ENCODE results near the gene TSNAX.

The TSNAX gene

DNA sequence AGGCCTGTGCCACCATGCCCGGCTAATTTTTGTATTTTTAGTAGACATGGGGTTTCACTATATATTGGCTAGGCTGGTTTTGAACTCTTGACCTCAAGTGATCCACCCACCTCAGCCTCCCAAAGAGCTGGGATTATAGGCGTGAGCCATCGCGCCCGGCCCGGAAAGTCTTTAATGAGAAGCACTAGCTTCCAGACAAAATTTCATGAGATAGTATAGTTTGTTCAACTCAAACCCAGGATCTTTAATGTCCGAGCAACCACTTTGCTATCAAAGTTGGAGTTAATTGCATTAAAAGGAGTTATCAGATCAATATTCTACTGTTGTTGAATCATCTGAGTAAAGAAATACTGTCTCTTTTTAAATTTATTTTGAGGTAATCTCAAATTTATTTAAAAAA, 4.8 kb downstream of the TSNAX start:
- H3K27ac ChIP-seq = no peak overlapping the region
- TF ChIP-seq, protein P1, sequence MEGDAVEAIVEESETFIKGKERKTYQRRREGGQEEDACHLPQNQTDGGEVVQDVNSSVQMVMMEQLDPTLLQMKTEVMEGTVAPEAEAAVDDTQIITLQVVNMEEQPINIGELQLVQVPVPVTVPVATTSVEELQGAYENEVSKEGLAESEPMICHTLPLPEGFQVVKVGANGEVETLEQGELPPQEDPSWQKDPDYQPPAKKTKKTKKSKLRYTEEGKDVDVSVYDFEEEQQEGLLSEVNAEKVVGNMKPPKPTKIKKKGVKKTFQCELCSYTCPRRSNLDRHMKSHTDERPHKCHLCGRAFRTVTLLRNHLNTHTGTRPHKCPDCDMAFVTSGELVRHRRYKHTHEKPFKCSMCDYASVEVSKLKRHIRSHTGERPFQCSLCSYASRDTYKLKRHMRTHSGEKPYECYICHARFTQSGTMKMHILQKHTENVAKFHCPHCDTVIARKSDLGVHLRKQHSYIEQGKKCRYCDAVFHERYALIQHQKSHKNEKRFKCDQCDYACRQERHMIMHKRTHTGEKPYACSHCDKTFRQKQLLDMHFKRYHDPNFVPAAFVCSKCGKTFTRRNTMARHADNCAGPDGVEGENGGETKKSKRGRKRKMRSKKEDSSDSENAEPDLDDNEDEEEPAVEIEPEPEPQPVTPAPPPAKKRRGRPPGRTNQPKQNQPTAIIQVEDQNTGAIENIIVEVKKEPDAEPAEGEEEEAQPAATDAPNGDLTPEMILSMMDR (IDR thresholded peaks at IDR 0.05) = no peak
- TF ChIP-seq ZFX (IDR thresholded peaks at IDR 0.05; ENCODE audit: borderline replicate concordance) = no peak

GRCh38 chr1:231534703-231535159, 6.3 kb downstream of the TSNAX start:
- H3K27ac ChIP-seq = no peak overlapping the region
- TF ChIP-seq, protein P1 (IDR thresholded peaks at IDR 0.05) = no peak
- TF ChIP-seq ZFX (IDR thresholded peaks at IDR 0.05; ENCODE audit: borderline replicate concordance) = no peak

DNA sequence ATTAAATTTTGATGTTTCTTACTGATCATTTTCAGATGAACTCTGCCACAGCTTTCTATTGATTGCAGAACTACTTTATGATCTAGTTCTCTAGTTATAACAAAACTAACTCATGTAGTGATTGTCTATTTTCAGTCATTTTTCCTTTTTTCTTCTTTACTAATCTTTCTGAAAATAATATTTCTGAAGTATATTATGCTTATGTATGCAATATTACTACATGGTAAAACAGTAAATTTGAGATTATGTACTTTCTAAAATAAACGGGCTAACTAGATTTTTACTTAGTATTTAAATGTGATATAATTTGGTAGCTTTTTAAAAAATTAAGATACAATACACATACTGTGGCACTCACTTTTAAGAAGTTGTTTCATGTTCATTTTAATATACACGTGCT, 7.6 kb downstream of the TSNAX start:
- TF ChIP-seq, protein P1 (IDR thresholded peaks at IDR 0.05) = no peak
- no peak for TF ChIP-seq ZFX (IDR thresholded peaks at IDR 0.05; ENCODE audit: borderline replicate concordance)
- no peak overlapping the region for H3K27ac ChIP-seq

DNA sequence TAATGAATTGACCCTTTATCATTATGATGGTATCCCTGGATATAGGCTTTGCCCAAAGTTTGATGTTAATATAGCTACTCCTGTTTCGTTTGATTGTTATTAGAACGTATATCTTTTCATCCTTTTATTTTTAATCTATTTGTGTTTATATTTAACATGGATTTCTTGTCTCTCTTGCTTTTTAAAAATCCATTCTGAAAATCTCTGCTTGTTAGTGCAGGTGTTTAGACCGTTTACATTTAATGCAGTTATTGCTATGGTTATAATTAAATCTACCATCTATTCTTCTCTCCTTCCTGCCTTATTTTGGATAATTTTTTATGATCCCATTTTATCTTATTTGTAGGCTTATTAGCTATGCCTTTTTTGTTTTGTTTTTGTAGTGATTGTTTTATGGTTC, 12.4 kb downstream of the TSNAX start:
- TF ChIP-seq, protein P1 (IDR thresholded peaks at IDR 0.05) = no peak
- TF ChIP-seq ZFX (IDR thresholded peaks at IDR 0.05; ENCODE audit: borderline replicate concordance) = no peak
- no peak overlapping the region for H3K27ac ChIP-seq

DNA sequence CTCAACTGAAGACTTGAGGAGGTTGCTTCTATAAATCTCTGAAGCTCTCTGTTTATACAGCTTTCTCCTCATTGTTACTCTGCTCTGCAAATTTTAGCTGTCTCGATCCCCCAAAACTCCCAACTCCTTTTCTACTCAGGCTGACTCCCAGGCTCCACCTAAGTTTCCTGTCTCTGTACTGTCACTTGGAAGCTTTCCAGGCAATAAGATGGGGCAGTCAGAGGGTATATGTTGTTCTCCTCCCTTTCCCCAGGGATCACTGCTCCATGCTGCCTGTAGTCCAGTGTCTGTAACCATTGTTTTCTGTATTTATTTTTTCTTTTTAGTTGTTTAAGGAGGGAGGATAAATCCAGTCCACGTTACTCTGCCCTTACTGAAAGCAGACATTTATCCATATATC, 13.4 kb downstream of the TSNAX start:
- no peak for TF ChIP-seq ZFX (IDR thresholded peaks at IDR 0.05; ENCODE audit: borderline replicate concordance)
- TF ChIP-seq, protein P1 (IDR thresholded peaks at IDR 0.05) = no peak
- H3K27ac ChIP-seq = no peak overlapping the region

GRCh38 chr1:231544943-231545592, 16.6 kb downstream of the TSNAX start:
- TF ChIP-seq ZFX (IDR thresholded peaks at IDR 0.05; ENCODE audit: borderline replicate concordance) = no peak
- TF ChIP-seq, protein P1 (IDR thresholded peaks at IDR 0.05) = no peak

GRCh38 chr1:231546693-231547092, 18.2 kb downstream of the TSNAX start:
- no peak for TF ChIP-seq ZFX (IDR thresholded peaks at IDR 0.05; ENCODE audit: borderline replicate concordance)
- TF ChIP-seq, protein P1 (IDR thresholded peaks at IDR 0.05) = no peak
- H3K27ac ChIP-seq = no peak overlapping the region

More at GRCh38 chr1:231544943-231545592, 16.6 kb downstream of the TSNAX start:
- H3K27ac ChIP-seq = no peak overlapping the region

Measured in 22Rv1 (cell line).